HG03571 (cell line): ENCODE data around the gene COQ7.

Experiments
- ATAC-seq: cut with Tn5 transposase; IDR thresholded peaks from one replicate; pipeline ENCODE4 v1.9.1; 2021; ENCODE audit not compliant: unreplicated experiment

The COQ7 gene

DNA sequence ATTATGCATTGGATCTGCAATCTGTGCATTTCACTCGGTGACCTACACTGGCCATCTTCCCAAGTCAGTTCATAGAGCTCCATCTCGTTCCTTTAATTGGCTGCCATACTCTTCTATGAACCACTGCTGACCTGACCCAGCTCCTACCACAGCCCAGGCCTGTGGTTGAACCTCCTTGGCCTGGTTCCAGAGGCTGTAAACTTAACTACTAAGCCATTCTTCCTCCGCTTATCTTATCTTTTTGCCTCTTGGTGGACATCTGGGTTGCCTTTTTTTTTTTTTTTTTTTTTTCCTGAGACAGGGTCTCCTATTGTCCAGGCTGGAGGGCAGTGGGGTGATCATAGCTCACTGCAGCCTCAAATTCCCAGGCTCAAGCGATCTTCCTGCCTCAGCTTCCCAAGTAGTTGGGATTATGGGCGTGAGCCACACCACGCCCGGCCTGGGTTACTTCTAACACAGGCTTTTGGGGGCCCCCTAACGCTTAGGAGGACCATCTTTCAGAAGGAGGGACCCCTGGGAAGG is 18.3 kb downstream of the COQ7 start:
- no peak for ATAC-seq

GRCh38 chr16:19086322-19087199 is 19.1 kb downstream of the COQ7 start:
- peak; percentile 73 for ATAC-seq

DNA sequence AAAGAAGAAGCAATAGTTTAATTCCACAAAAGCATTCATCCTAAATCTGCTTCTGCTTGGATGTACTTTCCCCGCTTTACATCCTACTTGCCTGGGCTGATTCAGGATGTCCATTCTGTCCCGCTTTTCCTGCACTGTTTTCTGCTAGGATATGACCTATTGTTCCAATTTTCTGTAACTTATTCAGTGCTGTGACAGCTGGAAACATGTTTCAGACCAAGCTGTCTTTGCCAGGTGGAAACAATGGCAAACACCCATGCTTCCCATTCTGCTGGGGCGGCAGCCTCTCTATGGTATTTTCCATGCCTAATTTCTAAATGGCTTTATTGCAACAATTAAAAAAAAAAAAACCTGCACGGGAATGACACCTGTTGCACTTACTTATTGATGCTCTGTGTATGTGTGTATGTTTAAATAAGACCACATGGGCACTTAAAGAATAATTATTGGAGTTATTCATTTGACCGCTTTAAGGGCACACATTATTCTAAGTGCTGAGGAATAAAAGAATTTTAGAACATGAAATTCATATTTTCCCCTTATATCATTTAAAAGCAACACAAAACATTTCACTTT is 21.0 kb downstream of the COQ7 start:
- ATAC-seq, result no peak

DNA sequence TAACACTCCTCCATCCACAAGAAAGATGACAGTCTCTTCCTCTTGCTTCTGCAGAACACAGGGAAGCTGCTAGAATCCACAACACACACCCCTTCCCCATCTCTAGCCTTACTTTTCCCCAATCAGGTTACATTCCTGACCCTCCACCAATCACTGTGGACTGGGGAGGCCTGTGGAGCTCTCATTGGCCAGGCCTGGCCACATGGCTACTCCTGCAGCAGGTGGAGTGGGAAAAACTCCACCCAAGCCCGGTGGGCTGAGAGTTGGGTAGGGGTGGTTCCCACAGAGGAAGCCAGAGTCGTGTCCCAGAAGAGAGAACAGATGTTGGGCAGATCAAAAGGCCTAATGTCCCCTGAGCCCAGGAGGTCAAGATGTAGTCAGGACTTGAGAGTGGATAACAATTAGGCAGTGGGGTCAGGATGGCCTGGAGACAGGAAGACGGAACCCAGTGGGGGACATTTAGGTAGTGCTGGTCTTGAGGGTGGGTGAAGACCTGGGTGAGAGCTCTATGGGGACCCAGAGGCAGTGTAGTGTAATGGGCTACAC is 22.1 kb downstream of the COQ7 start:
- ATAC-seq, result no peak

GRCh38 chr16:19090916-19091315 is 23.5 kb downstream of the COQ7 start:
- no peak for ATAC-seq

GRCh38 chr16:19092653-19093410 is 25.4 kb downstream of the COQ7 start:
- ATAC-seq, result no peak

DNA sequence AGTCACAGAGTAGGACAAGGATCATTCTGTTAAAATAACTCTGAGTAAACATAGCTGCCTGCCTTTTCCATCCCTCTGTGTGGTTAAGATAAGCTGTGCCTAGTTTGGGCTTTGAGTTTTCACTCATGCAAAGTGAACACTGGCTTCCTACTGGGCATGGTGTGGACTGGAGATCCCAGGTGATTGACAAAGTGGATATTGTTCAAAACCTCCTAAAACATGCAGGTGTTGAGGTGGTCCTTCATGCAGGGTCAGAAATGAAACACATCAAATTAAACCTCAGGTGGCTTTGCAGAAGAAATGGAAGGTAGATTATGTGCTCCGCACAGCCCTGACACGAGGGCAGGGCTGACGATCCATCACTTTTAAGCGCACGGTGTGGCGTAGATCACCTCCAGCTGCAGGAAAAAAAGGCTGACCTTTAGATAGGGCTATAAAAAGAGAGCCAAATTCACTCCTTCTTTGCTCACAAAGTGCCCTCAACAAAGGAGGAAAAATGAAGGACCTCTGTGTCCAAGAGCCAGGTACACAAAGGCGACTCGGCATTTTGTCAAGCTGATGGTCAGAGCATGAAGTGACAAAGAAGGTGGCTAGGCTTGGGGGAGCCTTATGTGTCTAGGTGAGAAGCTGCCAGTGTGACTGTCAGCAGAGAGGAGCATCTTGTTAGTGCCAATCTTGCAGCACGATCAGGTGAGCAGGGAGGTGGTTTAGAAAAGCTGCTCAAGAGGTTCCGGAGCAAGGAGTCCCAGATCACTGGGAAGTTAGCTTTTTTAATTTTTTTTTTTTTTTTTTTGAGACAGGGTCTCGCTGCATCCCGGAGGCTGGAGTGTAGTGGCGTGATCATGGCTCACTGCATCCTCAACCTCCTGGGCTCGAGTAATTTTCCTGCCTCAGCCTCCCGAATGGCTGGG is 26.5 kb downstream of the COQ7 start:
- no peak for ATAC-seq

DNA sequence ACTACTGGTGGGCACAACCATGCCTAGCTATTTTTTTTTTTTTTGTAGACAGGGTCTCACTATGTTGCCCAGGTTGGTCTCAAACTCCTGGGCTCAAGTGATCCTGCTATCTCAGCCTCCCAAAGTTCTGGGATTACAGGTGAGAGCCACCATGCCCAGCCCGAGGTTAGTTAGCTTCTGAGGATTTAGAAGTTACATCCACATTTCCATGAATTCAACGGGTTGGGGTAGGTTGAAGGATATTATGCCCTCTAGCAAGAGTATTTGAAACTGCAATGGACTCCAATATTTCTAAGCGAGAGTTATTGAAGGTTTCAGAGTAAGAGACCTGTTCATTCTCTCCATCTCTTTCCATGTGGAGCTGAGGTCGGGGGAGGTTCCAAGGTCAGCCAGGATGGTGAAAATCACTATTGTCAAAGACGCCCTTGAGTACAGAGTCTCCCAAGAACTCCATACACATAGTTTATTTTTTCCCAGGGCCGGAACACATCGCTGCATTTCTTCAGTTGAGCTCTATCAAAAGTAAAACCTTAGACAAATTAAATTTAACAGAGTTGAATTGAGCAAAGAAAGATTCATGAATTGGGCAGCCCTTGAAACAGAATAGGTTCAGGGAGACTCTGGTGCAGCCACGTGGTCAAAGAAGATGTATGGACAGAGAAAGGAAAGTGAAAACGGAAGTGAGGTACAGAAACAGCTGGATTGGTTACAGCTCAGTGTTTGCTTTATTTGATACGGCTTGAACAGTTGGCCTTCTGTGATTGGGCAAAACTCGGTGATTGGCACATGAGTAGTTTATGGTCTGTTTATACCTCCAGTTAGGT is 27.3 kb downstream of the COQ7 start:
- ATAC-seq, result no peak

DNA sequence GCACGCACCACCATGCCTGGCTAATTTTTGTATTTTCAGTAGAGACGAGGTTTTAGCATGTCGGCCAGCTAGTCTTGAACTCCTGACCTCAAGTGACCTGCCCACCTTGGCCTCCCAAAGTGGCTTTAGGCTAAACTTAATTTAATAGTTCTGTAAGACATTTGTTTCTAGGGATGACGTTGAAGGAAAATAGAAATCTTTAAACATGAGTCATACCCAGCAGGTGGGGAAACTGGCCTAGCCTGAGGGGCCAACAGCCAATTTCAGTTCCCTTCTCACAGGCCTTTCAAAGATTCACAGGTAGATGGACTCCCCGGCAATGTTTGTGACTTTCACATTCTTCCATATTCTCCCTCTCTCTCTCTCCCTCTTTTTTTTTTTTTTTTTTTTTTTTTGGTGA is 28.2 kb downstream of the COQ7 start:
- peak; percentile 72 for ATAC-seq

DNA sequence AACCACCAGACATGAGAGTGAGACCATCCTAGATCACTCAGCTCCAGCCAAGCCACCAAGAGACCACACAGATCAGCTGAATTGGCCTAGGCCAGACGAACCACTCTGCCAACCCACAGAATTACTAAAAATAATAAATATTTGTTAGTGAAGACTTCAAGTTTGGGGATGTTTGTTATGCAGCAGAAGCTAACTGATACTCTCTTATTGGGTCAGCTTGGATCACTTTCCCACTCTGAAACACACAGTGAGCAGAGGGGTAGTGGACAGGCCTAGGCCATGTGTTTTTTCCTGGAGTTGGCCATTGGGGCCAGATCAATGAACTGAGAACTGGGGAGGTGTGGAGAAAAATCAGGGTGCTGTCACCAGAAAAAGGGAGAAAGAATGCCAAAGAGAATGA is 30.8 kb downstream of the COQ7 start:
- ATAC-seq, result no peak

DNA sequence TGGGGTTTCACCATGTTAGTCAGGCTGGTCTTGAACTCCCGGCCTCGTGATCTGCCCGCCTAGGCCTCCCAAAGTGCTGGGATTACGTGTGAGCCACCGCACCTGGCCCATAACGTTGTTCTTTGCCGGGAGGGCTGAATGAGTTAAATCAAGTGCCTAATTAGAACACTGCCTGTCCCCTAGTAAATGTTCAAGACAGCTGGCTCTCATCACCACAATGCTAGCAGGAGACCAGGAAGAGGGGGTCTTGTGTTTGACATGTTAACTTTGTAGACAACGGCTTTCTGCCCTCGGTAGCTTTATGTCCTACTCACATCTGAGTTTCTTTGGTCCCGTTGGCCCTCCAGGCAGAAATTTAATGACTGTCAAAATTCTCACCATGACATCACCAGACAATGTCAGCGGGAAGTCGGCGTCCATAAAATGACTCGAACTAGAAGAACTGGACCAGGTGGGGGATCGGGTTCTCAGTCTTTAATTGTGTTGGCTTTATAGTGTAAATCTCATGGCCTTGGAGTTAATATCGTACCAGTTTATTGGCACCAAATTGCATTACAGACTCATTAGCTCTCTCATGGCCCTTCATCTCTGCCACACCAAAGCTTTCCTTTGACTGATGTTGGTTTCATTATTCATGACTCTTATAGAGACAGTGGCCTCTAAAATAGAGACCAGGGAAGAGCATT is 34.9 kb downstream of the COQ7 start:
- no peak for ATAC-seq

- ATAC-seq, result no peak
These were observed 37.2 kb downstream of the COQ7 start for GRCh38 chr16:19104607-19105006.

DNA sequence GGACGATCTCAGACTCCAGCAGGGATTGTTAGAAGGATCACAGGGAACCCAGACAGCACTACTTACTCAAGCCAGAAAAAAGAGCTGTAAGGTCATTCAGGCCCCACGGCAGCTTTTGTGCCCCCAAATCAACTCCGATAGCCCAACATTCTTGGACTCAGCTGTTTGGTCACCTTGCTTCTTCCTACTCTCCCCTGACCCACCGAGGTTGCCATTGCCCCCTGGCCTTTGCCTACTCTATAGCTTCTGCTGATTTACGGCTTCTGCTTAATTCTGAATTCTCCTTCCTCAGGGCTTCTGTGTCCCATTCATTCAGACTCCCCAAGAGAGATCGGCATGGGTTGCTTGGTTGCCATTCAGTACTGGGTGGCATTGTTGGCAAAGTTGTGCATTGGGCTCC is 37.7 kb downstream of the COQ7 start:
- no peak for ATAC-seq

GRCh38 chr16:19105891-19106624 is 38.6 kb downstream of the COQ7 start:
- ATAC-seq, result no peak

DNA sequence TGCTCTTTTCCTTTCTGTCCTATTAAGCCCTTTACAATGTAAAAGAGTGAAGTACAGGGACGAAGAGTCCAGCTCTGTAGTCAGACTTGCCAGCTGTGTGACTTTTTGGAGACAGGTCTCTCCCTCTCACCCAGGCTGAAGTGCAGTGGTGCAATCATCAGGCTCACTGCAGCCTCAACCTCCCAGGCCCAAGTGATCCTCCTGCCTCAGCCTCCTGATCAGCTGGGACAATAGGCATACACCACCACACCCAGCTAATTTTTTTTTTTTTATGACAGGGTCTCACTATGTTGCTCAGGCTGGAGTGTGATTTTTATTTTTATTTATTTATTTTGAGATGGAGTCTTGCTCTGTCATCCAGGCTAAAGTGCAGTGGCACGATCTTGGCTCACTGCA is 39.2 kb downstream of the COQ7 start:
- no peak for ATAC-seq

DNA sequence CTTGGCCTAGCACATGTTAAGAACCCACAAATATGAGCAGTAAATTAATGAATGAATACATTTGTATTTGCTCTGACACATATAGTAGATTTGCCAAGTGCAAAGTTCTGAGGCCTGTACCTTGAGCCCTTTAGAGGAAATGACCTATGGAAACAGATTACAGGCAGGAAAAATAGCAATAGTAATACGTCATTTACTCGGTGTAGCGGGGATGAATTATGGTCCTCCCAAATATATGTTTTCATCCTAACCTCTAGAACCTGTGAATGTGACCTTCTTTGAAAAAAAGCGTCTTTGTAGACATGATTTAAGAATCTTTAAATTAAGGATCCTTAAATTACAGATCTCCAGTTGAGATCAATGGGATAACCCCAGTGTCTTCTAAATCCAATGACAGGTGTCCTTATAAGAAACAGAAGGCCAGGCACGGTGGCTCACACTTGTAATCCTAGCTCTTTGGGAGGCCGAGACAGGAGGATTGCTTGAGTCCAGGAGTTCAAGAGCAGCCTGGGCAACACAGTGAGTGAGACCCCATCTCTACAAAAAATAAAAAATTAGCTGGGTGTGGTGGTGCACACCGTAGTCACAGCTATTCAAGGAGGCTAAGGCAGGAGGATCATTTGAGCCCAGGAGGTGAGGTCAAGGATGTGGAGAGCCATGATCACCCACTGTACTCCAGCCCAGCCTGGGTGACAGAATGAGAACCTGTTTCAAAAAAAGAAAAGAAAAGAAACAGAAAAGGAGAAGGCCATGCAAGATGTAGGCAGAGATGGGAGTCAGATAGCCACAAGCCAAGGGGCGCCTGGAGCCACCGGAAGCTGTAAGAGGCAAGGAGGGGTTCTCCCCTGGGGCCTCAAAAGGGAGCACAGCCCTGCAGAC is 41.2 kb downstream of the COQ7 start:
- no peak for ATAC-seq

DNA sequence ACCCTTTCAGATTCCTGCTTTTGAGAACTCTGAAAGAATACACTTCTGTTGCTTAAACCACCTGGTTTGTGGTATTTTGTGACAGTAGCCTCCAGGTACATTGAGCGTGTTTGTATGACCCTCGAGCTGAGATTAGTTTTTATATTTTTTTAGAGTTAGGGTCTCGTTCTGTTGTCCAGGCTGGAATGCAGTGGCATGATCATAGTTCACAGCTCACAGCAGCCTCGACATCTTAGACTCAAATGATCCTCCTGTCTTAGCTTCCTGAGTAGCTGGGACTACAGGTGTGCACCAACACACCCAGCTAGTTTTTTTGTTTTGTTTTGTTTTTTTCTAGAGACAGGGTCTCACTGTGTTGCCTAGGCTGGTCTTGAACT is 41.9 kb downstream of the COQ7 start:
- no peak for ATAC-seq
